Subcutaneous adipose tissue (tissue), 4 donors: ENCODE data around the gene CBLIF. TPM values are rescaled to one million over a fixed set of nuclear protein-coding genes. Genes with fewer than 3 reads are reported as not detected.

Source experiments
- total RNA-seq, 4 donors: library from RNA; depleted of rRNA; stranded (reverse); fragments of >200 nt; gene quantifications; one replicate each; pipeline ENCODE4 v1.1.0, GENCODE V29; 2016
- TF ChIP-seq, protein P1 (sequence below): fragments of 450-650 bp; IDR thresholded peaks from one replicate; pipeline ENCODE4 v1.5.1; 2016; ENCODE audit warnings: low read depth, mild to moderate bottlenecking, control low read depth, antibody characterized with exemption, moderate library complexity

The CBLIF gene
- total RNA-seq, 4 donors from 2014 or later = not detected

DNA sequence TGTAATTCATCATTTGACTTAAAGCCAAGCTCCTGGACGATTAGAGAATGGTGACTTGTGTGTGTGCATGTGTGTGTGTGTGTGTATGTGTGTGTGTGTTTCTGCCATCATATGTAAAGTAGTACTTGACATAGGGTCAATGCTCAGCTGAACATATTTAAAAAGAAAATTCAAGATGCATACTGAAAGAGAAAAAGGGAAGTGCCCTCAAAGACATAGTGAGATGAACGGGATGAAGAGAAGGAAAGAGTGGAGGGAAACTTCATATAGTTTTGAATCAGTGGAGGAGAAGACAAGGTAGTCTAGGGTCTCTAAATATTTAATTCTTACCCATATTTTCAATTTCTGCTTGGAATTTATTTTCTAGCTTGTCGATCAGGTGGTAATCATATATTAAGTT lies 17.0 kb upstream of the CBLIF start:
- TF ChIP-seq, protein P1, sequence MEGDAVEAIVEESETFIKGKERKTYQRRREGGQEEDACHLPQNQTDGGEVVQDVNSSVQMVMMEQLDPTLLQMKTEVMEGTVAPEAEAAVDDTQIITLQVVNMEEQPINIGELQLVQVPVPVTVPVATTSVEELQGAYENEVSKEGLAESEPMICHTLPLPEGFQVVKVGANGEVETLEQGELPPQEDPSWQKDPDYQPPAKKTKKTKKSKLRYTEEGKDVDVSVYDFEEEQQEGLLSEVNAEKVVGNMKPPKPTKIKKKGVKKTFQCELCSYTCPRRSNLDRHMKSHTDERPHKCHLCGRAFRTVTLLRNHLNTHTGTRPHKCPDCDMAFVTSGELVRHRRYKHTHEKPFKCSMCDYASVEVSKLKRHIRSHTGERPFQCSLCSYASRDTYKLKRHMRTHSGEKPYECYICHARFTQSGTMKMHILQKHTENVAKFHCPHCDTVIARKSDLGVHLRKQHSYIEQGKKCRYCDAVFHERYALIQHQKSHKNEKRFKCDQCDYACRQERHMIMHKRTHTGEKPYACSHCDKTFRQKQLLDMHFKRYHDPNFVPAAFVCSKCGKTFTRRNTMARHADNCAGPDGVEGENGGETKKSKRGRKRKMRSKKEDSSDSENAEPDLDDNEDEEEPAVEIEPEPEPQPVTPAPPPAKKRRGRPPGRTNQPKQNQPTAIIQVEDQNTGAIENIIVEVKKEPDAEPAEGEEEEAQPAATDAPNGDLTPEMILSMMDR = no peak

DNA sequence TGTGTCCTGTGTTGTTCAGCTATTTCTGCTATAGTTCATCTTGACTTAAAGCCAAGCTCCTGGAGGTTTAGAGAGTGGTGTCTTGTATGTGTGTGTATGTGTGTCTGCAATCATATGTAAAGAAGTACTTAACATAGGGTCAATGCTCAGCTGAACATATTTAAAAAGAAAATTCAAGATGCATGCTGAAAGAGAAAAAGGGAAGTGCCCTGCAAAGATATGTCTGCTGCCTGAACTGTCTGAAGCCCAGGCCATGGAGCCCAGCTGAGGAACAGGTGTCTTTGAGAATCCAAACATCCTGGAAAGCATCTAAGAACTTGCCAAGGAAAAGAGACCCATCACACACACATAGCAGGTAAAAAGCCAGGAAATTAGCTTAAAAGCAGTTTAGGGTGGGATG lies 14.4 kb upstream of the CBLIF start:
- TF ChIP-seq, protein P1 = no peak

DNA sequence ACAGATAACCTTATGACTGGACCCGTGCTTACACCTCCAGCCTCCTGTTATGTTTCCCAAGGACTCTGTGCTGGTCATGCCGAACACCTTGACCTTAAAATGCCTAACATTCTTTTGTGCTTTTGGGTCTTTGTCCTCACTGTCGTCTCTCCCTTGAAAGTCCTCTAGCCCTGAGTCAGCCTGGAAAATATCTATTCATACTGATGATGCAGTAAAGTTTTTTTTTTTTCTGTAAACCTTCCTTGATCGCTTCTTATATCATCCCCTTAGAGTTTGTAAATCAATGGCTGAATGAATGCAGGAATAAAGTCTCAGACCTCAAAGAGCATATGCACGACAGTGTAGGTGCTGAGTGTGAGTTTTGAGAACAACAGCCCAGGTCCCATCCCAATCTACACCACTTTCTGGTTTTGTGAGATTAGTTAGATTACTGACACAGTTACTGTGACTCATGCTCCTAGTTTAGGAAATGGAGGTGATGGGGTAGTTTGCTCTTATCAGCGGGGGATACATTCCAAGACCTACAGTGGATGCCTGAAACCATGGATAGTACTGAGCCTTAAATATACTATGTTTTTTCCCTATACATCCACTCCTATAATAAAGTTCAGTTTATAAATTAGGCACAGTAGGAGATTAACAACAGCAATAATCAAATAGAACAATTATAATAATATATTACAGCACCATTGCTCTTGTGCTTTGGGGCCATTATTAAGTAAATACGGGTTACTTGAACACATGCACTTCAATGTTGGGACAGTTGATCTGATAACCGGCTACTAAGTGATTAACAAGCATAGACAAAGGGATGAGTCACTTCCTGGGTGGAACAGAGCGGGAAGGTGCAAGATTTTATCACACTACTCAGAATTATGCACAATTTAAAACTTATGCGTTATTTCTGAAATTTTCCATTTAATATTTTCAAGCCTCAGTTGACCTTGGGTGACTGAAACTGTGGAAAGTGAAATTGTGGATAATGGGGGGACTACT lies 12.4 kb upstream of the CBLIF start:
- TF ChIP-seq, protein P1 = no peak

DNA sequence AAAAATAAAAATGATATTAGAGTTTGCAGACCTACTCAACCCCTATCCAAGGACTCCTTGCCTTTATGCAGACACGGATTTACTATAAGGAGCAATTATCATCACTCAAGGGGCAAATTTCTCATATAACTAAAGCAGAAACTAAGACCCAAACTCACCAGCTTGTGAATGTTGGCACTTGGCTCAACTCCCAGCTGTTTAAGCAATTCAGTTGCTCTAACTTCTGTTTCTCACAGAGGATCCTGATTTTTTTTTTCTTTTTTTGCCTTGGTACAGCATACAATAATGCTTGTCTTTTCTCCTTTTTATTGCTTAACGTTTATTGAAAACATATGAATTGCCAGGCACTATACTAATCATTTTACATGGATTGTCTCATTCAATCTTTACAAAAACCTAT lies 9.6 kb upstream of the CBLIF start:
- TF ChIP-seq, protein P1 = no peak

DNA sequence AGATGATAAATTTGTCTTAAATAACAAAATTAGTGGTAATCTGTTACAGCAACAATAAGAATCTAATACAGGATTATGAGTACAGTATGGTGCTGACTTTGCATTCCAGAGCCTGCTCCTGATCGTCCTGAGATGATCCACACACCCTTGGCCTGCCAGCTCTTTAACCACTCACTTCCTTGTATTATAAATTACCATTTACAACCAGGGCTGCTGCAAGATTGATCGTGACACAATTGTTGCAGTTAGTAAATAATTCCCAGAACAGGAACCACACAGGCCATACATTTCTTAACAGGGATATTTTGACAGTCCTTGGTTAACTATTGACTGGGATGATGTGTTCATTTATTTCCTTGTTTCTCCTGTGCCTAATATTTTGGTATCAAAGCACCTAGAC lies 3.8 kb upstream of the CBLIF start:
- TF ChIP-seq, protein P1 = no peak

DNA sequence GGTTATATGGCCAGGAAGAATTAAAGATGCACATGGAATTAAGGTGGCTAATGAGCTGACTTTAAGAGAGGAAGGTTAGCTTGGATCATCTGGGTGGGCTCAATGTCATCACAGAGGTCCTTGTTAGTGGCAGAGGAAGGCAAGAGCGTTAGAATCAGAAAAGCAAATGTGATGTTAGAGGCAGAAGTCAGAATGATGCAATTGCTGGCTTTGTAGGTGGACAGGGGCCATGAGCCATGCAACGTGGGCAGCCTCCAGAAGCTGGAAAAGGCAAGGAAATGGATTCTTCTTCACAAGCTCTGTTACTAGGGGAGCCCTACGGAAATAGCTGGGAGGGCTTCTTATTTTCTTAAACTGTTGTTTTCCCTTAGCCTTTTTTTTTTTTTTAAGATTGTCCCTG lies 2.3 kb upstream of the CBLIF start:
- TF ChIP-seq, protein P1 = no peak

DNA sequence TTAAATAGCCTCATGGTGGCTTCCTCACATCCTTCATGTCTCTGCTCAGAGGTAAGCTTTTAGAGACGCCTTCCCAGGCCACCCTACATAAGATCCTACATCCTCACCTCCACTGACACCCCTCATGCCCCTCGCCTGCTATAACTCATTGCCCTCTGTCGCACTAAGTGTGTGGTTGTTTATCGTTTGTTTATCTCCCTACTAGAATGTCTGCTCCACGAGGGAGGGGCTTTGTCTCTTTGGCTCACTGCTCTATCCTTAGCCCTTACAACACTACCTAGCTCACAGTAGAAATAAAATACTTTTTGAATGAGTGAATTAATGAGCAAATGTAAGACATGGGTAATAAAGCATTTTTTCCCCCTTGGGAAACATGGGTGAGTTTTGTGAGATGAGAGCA lies 1.3 kb upstream of the CBLIF start:
- TF ChIP-seq, protein P1 = no peak
